HEK293 (cell line): ENCODE data around the gene PDE11A.

Experiments
- CTCF ChIA-PET: fragments of 350-600 bp; formaldehyde crosslinking; extraction: SDS; loops from one replicate; lab custom pipeline; 2021; ENCODE audit warnings: antibody characterized with exemption; lab: Yijun Ruan, JAX
- POLR2A ChIA-PET: fragments of 300-600 bp; formaldehyde crosslinking; extraction: SDS; loops from one replicate; lab custom pipeline; 2020; ENCODE audit warnings: antibody characterized with exemption, inconsistent platforms; lab: Yijun Ruan, JAX
- H3K27ac ChIP-seq: fragments of 200-500 bp; sonication (Bioruptor generic); 2 replicates; pipeline ENCODE4 v1.5.1; 2014; ENCODE audit warnings: low read depth, low read length, control low read depth, inconsistent platforms; ENCODE audit errors: extremely low read depth
- H3K36me3 ChIP-seq, 2 experiments: fragments of 200-500 bp in 1 of 2; sonication (Bioruptor generic) in 1 of 2; 1 replicate in 1 of 2; 2 replicates in 1 of 2; pipeline ENCODE4 v1.5.1; 2014 to 2017; ENCODE audit warnings: inconsistent platforms in 2 of 2, low read length in 2 of 2; ENCODE audit not compliant: control insufficient read depth in 2 of 2, insufficient read depth in 1 of 2
- H3K4me1 ChIP-seq: fragments of 200-500 bp; sonication (Bioruptor generic); 2 replicates; pipeline ENCODE4 v1.5.1; 2014; ENCODE audit warnings: mild to moderate bottlenecking, low read length, inconsistent platforms; ENCODE audit not compliant: control insufficient read depth, insufficient read depth
- H3K4me3 ChIP-seq: 2 replicates; pipeline ENCODE4 v1.5.1; 2011; ENCODE audit warnings: low read depth, mild to moderate bottlenecking, control low read depth, low read length, moderate library complexity
- H3K9me3 ChIP-seq: fragments of 200-500 bp; sonication (Bioruptor generic); 2 replicates; pipeline ENCODE4 v1.5.1; 2014; ENCODE audit warnings: low read depth, low read length, inconsistent platforms; ENCODE audit not compliant: control insufficient read depth, insufficient read depth
- AEBP2 ChIP-seq: fragments of 450-650 bp; formaldehyde crosslinking; IDR thresholded peaks from 2 replicates; pipeline ENCODE4 v1.5.1; 2016; ENCODE audit warnings: missing biosample characterization, missing genetic modification characterization, borderline replicate concordance
- BCL11A ChIP-seq: fragments of 450-650 bp; formaldehyde crosslinking; IDR thresholded peaks from 2 replicates; pipeline ENCODE4 v1.5.1; 2016; ENCODE audit warnings: low read depth, missing biosample characterization, missing genetic modification characterization
- BCL11B ChIP-seq: fragments of 450-650 bp; formaldehyde crosslinking; IDR thresholded peaks from 2 replicates; pipeline ENCODE4 v1.5.1; 2016; ENCODE audit warnings: low read depth, missing biosample characterization, missing genetic modification characterization
- GLIS1 ChIP-seq: fragments of 450-650 bp; formaldehyde crosslinking; IDR thresholded peaks from 2 replicates; pipeline ENCODE4 v1.5.1; 2016; ENCODE audit warnings: missing biosample characterization, missing genetic modification characterization
- MYNN ChIP-seq: fragments of 450-650 bp; formaldehyde crosslinking; IDR thresholded peaks from 2 replicates; pipeline ENCODE4 v1.5.1; 2016; ENCODE audit warnings: missing biosample characterization, missing genetic modification characterization, borderline replicate concordance
- ZNF211 ChIP-seq: fragments of 450-650 bp; formaldehyde crosslinking; IDR thresholded peaks from 2 replicates; pipeline ENCODE4 v1.5.1; 2016; ENCODE audit warnings: low read depth, missing biosample characterization, missing genetic modification characterization
- ZNF426 ChIP-seq: fragments of 450-650 bp; formaldehyde crosslinking; IDR thresholded peaks from 2 replicates; pipeline ENCODE4 v1.5.1; 2017; ENCODE audit warnings: missing biosample characterization, missing genetic modification characterization, mild to moderate bottlenecking, inconsistent platforms, moderate library complexity
- ZNF433 ChIP-seq: fragments of 450-650 bp; formaldehyde crosslinking; IDR thresholded peaks from 2 replicates; pipeline ENCODE4 v1.5.1; 2016; ENCODE audit warnings: missing biosample characterization, missing genetic modification characterization, low read depth
- ZNF473 ChIP-seq: fragments of 450-650 bp; formaldehyde crosslinking; IDR thresholded peaks from 2 replicates; pipeline ENCODE4 v1.5.1; 2017; ENCODE audit warnings: missing biosample characterization, missing genetic modification characterization
- ZNF510 ChIP-seq: fragments of 450-650 bp; formaldehyde crosslinking; IDR thresholded peaks from 2 replicates; pipeline ENCODE4 v1.5.1; 2018; ENCODE audit warnings: mild to moderate bottlenecking, missing genetic modification characterization, missing biosample characterization; ENCODE audit not compliant: insufficient replicate concordance
- ZNF548 ChIP-seq: fragments of 450-650 bp; formaldehyde crosslinking; IDR thresholded peaks from 2 replicates; pipeline ENCODE4 v1.5.1; 2016; ENCODE audit warnings: missing biosample characterization, missing genetic modification characterization
- ZNF677 ChIP-seq: fragments of 450-650 bp; IDR thresholded peaks from 2 replicates; pipeline ENCODE4 v1.5.0; 2018; ENCODE audit warnings: missing biosample characterization, mild to moderate bottlenecking, missing genetic modification characterization, moderate library complexity
- ZNF76 ChIP-seq: fragments of 450-650 bp; formaldehyde crosslinking; IDR thresholded peaks from 2 replicates; pipeline ENCODE4; 2016; ENCODE audit warnings: low read depth, missing biosample characterization, missing genetic modification characterization, borderline replicate concordance
- ZSCAN4 ChIP-seq: fragments of 450-650 bp; formaldehyde crosslinking; IDR thresholded peaks from 2 replicates; pipeline ENCODE4 v1.5.1; 2017; ENCODE audit warnings: missing biosample characterization, missing genetic modification characterization
- TF ChIP-seq, protein P1 (sequence below): fragments of 450-650 bp; formaldehyde crosslinking; conservative IDR thresholded peaks from 2 replicates; pipeline ENCODE4 v1.5.1; 2016; ENCODE audit warnings: low read depth, missing biosample characterization, missing genetic modification characterization
- TF ChIP-seq, protein P2 (sequence below): fragments of 450-650 bp; formaldehyde crosslinking; IDR thresholded peaks from 2 replicates; pipeline ENCODE4 v1.5.1; 2016; ENCODE audit warnings: missing biosample characterization, missing genetic modification characterization
- TF ChIP-seq, protein P3 (sequence below): fragments of 450-650 bp; formaldehyde crosslinking; IDR thresholded peaks from 2 replicates; pipeline ENCODE4 v1.5.1; 2016; ENCODE audit warnings: missing biosample characterization, missing genetic modification characterization
- TF ChIP-seq, protein P4 (sequence below): fragments of 450-650 bp; formaldehyde crosslinking; IDR thresholded peaks from 2 replicates; pipeline ENCODE4 v1.5.1; 2016; ENCODE audit warnings: missing biosample characterization, missing genetic modification characterization

The PDE11A gene

GRCh38 chr2:177873915-177874314 is 198.7 kb downstream of the PDE11A start (continued):
- no peak for TF ChIP-seq ZNF473 (tag by site-specific recombination)

DNA sequence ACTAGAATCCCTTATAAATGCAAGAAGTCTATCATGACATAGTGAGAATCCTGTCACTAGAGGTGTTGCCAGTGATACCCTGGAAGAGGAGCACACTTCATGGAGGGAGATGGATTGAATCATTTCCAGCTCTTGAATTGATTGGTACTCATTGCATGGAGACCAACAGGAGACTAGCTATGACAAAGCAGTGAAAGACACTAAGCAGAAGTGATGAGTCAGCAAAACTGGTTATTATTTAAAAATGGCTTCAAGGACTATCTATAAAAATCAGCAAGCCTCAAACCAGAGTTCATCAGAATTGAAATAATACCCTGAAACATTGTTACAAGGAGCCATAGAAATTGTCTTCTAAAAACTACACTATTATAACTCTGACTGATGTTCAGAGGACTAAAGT is 200.3 kb downstream of the PDE11A start:
- Histone ChIP-seq H3K36me3 (no peaks in the 10 kb centered on the region), H3K27ac (no peak overlapping the region), H3K4me1 (no peaks in the 10 kb centered on the region), H3K9me3 (no peaks in the 10 kb centered on the region), H3K4me3 (no peak overlapping the region)
- ChIA-PET POLR2A (no interaction called here), CTCF (interaction anchor here (0.6 kb wide), 1 partner anchor 111 kb away, joined by 4 read pairs; no protein-coding TSS in a partner anchor)
- TF ChIP-seq, protein P1, sequence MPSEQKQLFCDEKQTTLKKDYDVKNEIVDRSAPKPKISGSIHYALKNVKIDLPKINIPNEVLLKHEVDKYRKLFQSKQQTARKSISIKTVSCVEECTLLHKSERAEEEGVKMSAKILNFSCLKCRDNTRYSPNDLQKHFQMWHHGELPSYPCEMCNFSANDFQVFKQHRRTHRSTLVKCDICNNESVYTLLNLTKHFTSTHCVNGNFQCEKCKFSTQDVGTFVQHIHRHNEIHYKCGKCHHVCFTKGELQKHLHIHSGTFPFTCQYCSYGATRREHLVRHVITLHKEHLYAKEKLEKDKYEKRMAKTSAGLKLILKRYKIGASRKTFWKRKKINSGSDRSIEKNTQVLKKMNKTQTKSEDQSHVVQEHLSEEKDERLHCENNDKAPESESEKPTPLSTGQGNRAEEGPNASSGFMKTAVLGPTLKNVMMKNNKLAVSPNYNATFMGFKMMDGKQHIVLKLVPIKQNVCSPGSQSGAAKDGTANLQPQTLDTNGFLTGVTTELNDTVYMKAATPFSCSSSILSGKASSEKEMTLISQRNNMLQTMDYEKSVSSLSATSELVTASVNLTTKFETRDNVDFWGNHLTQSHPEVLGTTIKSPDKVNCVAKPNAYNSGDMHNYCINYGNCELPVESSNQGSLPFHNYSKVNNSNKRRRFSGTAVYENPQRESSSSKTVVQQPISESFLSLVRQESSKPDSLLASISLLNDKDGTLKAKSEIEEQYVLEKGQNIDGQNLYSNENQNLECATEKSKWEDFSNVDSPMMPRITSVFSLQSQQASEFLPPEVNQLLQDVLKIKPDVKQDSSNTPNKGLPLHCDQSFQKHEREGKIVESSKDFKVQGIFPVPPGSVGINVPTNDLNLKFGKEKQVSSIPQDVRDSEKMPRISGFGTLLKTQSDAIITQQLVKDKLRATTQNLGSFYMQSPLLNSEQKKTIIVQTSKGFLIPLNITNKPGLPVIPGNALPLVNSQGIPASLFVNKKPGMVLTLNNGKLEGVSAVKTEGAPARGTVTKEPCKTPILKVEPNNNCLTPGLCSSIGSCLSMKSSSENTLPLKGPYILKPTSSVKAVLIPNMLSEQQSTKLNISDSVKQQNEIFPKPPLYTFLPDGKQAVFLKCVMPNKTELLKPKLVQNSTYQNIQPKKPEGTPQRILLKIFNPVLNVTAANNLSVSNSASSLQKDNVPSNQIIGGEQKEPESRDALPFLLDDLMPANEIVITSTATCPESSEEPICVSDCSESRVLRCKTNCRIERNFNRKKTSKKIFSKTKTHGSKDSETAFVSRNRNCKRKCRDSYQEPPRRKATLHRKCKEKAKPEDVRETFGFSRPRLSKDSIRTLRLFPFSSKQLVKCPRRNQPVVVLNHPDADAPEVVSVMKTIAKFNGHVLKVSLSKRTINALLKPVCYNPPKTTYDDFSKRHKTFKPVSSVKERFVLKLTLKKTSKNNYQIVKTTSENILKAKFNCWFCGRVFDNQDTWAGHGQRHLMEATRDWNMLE (tag by site-specific recombination): no peak
- TF ChIP-seq ZNF211 (tag by site-specific recombination) (no peak), BCL11A (tag by site-specific recombination) (no peak), AEBP2 (tag by site-specific recombination) (no peak), ZNF76 (tag by site-specific recombination) (no peak)
- TF ChIP-seq, protein P2, sequence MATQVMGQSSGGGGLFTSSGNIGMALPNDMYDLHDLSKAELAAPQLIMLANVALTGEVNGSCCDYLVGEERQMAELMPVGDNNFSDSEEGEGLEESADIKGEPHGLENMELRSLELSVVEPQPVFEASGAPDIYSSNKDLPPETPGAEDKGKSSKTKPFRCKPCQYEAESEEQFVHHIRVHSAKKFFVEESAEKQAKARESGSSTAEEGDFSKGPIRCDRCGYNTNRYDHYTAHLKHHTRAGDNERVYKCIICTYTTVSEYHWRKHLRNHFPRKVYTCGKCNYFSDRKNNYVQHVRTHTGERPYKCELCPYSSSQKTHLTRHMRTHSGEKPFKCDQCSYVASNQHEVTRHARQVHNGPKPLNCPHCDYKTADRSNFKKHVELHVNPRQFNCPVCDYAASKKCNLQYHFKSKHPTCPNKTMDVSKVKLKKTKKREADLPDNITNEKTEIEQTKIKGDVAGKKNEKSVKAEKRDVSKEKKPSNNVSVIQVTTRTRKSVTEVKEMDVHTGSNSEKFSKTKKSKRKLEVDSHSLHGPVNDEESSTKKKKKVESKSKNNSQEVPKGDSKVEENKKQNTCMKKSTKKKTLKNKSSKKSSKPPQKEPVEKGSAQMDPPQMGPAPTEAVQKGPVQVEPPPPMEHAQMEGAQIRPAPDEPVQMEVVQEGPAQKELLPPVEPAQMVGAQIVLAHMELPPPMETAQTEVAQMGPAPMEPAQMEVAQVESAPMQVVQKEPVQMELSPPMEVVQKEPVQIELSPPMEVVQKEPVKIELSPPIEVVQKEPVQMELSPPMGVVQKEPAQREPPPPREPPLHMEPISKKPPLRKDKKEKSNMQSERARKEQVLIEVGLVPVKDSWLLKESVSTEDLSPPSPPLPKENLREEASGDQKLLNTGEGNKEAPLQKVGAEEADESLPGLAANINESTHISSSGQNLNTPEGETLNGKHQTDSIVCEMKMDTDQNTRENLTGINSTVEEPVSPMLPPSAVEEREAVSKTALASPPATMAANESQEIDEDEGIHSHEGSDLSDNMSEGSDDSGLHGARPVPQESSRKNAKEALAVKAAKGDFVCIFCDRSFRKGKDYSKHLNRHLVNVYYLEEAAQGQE (tag by site-specific recombination): no peak
- TF ChIP-seq, all 188 proteins: peak for 0

GRCh38 chr2:177869912-177870311 is 202.7 kb downstream of the PDE11A start:
- CTCF ChIA-PET: no interaction called here
- H3K9me3 ChIP-seq: no peaks in the 10 kb centered on the region
- TF ChIP-seq ZNF426 (tag by site-specific recombination) (no peak), ZNF433 (tag by site-specific recombination) (no peak), ZNF548 (tag by site-specific recombination) (no peak), ZNF510 (tag by site-specific recombination) (no peak), ZNF211 (tag by site-specific recombination) (no peak), ZNF677 (no peak), MYNN (tag by site-specific recombination) (no peak), GLIS1 (no peak), ZSCAN4 (tag by site-specific recombination) (no peak), BCL11B (tag by site-specific recombination) (no peak)
- TF ChIP-seq, protein P3, sequence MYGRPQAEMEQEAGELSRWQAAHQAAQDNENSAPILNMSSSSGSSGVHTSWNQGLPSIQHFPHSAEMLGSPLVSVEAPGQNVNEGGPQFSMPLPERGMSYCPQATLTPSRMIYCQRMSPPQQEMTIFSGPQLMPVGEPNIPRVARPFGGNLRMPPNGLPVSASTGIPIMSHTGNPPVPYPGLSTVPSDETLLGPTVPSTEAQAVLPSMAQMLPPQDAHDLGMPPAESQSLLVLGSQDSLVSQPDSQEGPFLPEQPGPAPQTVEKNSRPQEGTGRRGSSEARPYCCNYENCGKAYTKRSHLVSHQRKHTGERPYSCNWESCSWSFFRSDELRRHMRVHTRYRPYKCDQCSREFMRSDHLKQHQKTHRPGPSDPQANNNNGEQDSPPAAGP (tag by site-specific recombination): no peak
- TF ChIP-seq, protein P4, sequence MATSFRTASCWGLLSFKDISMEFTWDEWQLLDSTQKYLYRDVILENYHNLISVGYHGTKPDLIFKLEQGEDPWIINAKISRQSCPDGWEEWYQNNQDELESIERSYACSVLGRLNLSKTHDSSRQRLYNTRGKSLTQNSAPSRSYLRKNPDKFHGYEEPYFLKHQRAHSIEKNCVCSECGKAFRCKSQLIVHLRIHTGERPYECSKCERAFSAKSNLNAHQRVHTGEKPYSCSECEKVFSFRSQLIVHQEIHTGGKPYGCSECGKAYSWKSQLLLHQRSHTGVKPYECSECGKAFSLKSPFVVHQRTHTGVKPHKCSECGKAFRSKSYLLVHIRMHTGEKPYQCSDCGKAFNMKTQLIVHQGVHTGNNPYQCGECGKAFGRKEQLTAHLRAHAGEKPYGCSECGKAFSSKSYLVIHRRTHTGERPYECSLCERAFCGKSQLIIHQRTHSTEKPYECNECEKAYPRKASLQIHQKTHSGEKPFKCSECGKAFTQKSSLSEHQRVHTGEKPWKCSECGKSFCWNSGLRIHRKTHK (tag by site-specific recombination): no peak

More at GRCh38 chr2:177869912-177870311, 202.7 kb downstream of the PDE11A start:
- no peak overlapping the region for H3K27ac ChIP-seq
- POLR2A ChIA-PET: no interaction called here
- no peaks in the 10 kb centered on the region for H3K36me3 ChIP-seq
- no peak overlapping the region for H3K4me3 ChIP-seq
- H3K4me1 ChIP-seq: no peaks in the 10 kb centered on the region
